ENCODE measurements around the gene ARMC9. TPM values are rescaled to one million over a fixed set of nuclear protein-coding genes. Genes with fewer than 3 reads are reported as not detected.

ARMC9 gene
- total and polyA plus RNA-seq, 2 of the 13 experiments (the other 11 are each of a cell fraction or from before 2014, with no cell fraction given), result 9.1 to 12.8 TPM

- TF ChIP-seq ZNF609 (CRISPR knock-in tag; IDR thresholded peaks at IDR 0.05; ENCODE audit: borderline replicate concordance), result peak; percentile 40; the same call in 1 of the 2 replicates
- no peak for TF ChIP-seq ZHX2 (IDR thresholded peaks at IDR 0.05; ENCODE audit: low read depth)
- no peak for TF ChIP-seq ZHX2 (CRISPR knock-in tag; IDR thresholded peaks at IDR 0.05; ENCODE audit: borderline replicate concordance)
- TF ChIP-seq HBP1 (CRISPR knock-in tag; IDR thresholded peaks at IDR 0.05; ENCODE audit: low read depth), result no peak
- no peak for TF ChIP-seq ZNF597 (CRISPR knock-in tag; IDR thresholded peaks at IDR 0.05)
- TF ChIP-seq SMC3 (IDR thresholded peaks at IDR 0.05; ENCODE audit: low read length), result no peak; the same call in 1 of the 2 replicates
- no peak for TF ChIP-seq GPN1 (CRISPR knock-in tag; IDR thresholded peaks at IDR 0.05; ENCODE audit: borderline replicate concordance)
- no peak for TF ChIP-seq NR3C1 (CRISPR knock-in tag; IDR thresholded peaks at IDR 0.05)
- no peak for TF ChIP-seq NKX3-1 (CRISPR knock-in tag; IDR thresholded peaks at IDR 0.05)
- no peak; the same call in 1 of the 2 replicates for TF ChIP-seq SP4 (CRISPR knock-in tag; IDR thresholded peaks at IDR 0.05)
- peak; percentile 72 for TF ChIP-seq ZNF607 (CRISPR knock-in tag; IDR thresholded peaks at IDR 0.05; ENCODE audit: borderline replicate concordance)
- no peak for TF ChIP-seq ZSCAN29 (CRISPR knock-in tag; conservative IDR thresholded peaks at IDR 0.05)
- no peak for TF ChIP-seq SIX1 (CRISPR knock-in tag; IDR thresholded peaks at IDR 0.05; ENCODE audit: borderline replicate concordance)
- TF ChIP-seq ZSCAN12 (CRISPR knock-in tag; IDR thresholded peaks at IDR 0.05), result no peak
- TF ChIP-seq PCBP1 (IDR thresholded peaks at IDR 0.05; ENCODE audit: borderline replicate concordance, low read depth, low read length), result no peak
- TF ChIP-seq ZNF777 (CRISPR knock-in tag; IDR thresholded peaks at IDR 0.05), result peak; percentile 70
Observed at GRCh38 chr2:231187736-231188505, 10.5 kb upstream of the ARMC9 start (continued).

All from HepG2 (cell line).